AG04450 (cell line): ENCODE results near the gene LRP1B. TPM values are rescaled to one million over a fixed set of nuclear protein-coding genes. Genes with fewer than 3 reads are reported as not detected.

Experiments used
- CTCF ChIA-PET: fragments of 300-600, 350-600 bp; formaldehyde crosslinking; extraction: SDS; loops from one replicate; lab custom pipeline; 2022; ENCODE audit warnings: antibody characterized with exemption, inconsistent platforms; lab: Charles Lee
- POLR2A ChIA-PET: fragments of 350-600 bp; formaldehyde crosslinking; extraction: SDS; loops from one replicate; lab custom pipeline; 2021; ENCODE audit warnings: antibody characterized with exemption, inconsistent platforms; lab: Yijun Ruan, JAX
- DNase-seq: peaks from one replicate; pipeline ENCODE4 v3.0.0-alpha.2; 2011; ENCODE audit warnings: low read depth, low spot score
- H3K27ac ChIP-seq: one replicate; pipeline ENCODE4 v1.5.1; 2012; ENCODE audit warnings: low read depth, low read length, control low read depth
- H3K27me3 ChIP-seq: one replicate; pipeline ENCODE4 v1.6.0; 2012; ENCODE audit warnings: low read length; ENCODE audit not compliant: control insufficient read depth, insufficient read depth
- H3K4me3 ChIP-seq: 2 replicates; pipeline ENCODE4 v1.5.1; 2011; ENCODE audit warnings: mild to moderate bottlenecking, low read depth, low read length, control low read depth
- H3K9me3 ChIP-seq: 2 replicates; pipeline ENCODE4 v1.5.1; 2012; ENCODE audit warnings: low read length; ENCODE audit not compliant: control insufficient read depth, insufficient read depth
- polyA plus RNA-seq: library from polyadenylated mRNA; depleted of rRNA; stranded (reverse); fragments of >200 nt; gene quantifications from 2 replicates; pipeline ENCODE4 v1.2.3, GENCODE V29; 2011
- TF ChIP-seq, protein P1 (sequence below): IDR thresholded peaks from 2 replicates; pipeline ENCODE4 v1.5.1; 2011; ENCODE audit warnings: low read depth, low read length, control low read depth, inconsistent platforms

The LRP1B gene
- polyA plus RNA-seq, 1 experiment = 0.15 TPM

DNA sequence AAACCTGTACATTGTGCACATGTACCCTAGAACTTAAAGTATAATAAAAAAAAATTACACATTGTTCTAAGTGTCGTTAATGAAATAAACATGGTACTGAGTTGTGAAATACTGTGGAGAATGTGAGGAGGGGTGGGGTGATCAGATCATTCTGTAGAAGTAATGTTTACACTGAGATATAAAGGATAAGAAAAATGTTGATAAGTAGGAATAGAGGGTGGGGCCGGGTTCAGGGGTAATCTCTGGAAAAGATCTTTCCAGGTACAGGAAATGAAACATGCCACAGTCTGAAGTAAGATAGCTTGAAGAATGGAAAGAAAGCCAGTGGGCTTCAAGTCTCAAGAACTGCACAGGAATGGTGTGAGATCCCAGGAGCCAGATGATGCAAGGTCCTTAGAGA lies 1482.4 kb downstream of the LRP1B start:
- no peak for DNase-seq
- Histone ChIP-seq H3K27ac (no peak overlapping the region), H3K4me3 (no peak overlapping the region), H3K27me3 (no peaks in the 10 kb centered on the region), H3K9me3 (no peaks in the 10 kb centered on the region)
- TF ChIP-seq, protein P1, sequence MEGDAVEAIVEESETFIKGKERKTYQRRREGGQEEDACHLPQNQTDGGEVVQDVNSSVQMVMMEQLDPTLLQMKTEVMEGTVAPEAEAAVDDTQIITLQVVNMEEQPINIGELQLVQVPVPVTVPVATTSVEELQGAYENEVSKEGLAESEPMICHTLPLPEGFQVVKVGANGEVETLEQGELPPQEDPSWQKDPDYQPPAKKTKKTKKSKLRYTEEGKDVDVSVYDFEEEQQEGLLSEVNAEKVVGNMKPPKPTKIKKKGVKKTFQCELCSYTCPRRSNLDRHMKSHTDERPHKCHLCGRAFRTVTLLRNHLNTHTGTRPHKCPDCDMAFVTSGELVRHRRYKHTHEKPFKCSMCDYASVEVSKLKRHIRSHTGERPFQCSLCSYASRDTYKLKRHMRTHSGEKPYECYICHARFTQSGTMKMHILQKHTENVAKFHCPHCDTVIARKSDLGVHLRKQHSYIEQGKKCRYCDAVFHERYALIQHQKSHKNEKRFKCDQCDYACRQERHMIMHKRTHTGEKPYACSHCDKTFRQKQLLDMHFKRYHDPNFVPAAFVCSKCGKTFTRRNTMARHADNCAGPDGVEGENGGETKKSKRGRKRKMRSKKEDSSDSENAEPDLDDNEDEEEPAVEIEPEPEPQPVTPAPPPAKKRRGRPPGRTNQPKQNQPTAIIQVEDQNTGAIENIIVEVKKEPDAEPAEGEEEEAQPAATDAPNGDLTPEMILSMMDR = no peak
- ChIA-PET CTCF (no interaction called here), POLR2A (no interaction called here)

GRCh38 chr2:140643761-140644187 lies 1487.0 kb downstream of the LRP1B start:
- H3K4me3 ChIP-seq = no peak overlapping the region
- H3K27ac ChIP-seq = no peak overlapping the region
- TF ChIP-seq, protein P1 = no peak
- ChIA-PET CTCF (interaction anchor here (0.7 kb wide), 1 partner anchor 521 kb away, joined by 3 read pairs; no protein-coding TSS in a partner anchor), POLR2A (no interaction called here)
- no peaks in the 10 kb centered on the region for H3K27me3 ChIP-seq
- no peaks in the 10 kb centered on the region for H3K9me3 ChIP-seq
- peak; percentile 32 for DNase-seq

DNA sequence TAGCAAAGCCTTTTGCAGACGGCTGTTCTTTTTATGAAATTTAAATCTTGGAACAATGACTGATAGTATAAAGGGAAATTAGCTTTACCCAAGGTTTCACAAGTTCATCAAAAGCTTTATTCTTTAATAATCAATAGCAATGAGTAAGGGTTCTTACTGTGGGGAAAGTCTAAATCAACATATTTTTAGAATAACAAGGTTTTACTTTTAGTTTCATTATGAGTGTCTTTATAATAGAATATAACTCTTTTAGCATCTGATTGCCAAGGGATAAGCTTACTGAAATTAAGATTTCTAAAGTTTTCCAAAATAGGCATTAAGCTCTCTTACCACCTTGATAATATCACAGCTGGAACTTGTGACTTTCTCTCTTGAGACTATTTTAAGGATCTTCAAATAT lies 1489.7 kb downstream of the LRP1B start:
- Histone ChIP-seq H3K27me3 (no peaks in the 10 kb centered on the region), H3K4me3 (no peak overlapping the region), H3K9me3 (no peaks in the 10 kb centered on the region), H3K27ac (no peak overlapping the region)
- TF ChIP-seq, protein P1 = no peak
- no peak for DNase-seq
- ChIA-PET POLR2A (no interaction called here), CTCF (no interaction called here)

DNA sequence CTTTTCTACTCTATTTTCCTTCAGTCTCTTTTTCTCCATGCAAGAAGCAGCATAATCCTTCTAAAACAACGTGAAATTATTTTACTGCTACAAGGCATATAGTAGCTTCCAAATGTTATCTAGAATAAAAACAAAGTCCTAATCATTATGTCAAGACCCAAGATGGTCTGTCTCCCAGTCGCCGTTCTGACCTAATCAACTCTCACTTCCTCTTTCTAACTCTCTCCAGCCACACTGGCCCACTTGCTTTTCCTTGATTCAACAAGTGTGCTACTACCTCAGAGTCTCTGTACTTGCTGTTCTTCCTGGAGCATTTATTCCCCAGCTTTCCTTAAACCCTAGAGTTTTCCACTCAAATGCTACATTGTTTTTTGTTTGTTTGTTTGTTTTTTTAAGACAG lies 1491.2 kb downstream of the LRP1B start:
- CTCF ChIA-PET = interaction anchor here (0.6 kb wide), 1 partner anchor 1793 kb away, joined by 8 read pairs; no protein-coding TSS in a partner anchor
- DNase-seq = no peak

DNA sequence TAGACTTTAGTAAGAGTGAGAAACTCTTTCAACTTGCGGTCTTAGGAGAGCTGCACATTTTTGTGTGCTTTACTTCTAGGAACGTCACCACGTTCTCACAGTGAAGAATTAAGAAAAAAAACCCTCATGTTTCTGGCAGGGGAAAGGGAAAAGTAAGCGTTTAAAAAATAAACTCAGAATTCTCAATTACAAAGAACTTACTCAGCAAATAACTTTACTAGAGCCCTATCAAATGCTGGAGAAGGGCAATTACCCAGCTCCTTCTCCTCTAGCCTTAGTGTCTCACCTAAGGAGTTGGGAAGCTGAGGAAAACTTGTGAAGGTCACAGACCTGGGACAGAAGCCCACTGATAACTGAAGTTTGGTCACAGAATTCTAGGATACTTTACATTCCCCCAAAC lies 1500.3 kb downstream of the LRP1B start:
- POLR2A ChIA-PET = no interaction called here

More for the DNA sequence above, 1491.2 kb downstream of the LRP1B start:
- no peaks in the 10 kb centered on the region for H3K9me3 ChIP-seq
- no peaks in the 10 kb centered on the region for H3K27me3 ChIP-seq
- TF ChIP-seq, protein P1 = no peak
- H3K27ac ChIP-seq = no peak overlapping the region
- H3K4me3 ChIP-seq = no peak overlapping the region
- POLR2A ChIA-PET = no interaction called here

More for the DNA sequence above, 1500.3 kb downstream of the LRP1B start:
- H3K27ac ChIP-seq = no peak overlapping the region
- TF ChIP-seq, protein P1 = no peak
- DNase-seq = no peak
- no peaks in the 10 kb centered on the region for H3K9me3 ChIP-seq
- no peak overlapping the region for H3K4me3 ChIP-seq
- CTCF ChIA-PET = no interaction called here
- no peaks in the 10 kb centered on the region for H3K27me3 ChIP-seq
